ENCODE results near the gene STMN1.

The STMN1 gene

GRCh38 chr1:25871086-25871703 lies 35.0 kb downstream of the STMN1 start:
- DNase-seq (ENCODE audit: low read depth in 2 of 2): no peak

- DNase-seq (ENCODE audit: low read depth in 2 of 2): no peak
These were observed 35.6 kb downstream of the STMN1 start for GRCh38 chr1:25870614-25871013.

GRCh38 chr1:25869909-25870606 lies 36.2 kb downstream of the STMN1 start:
- DNase-seq (ENCODE audit: low read depth in 2 of 2): no peak

- no peak for DNase-seq (ENCODE audit: low read depth in 2 of 2)
These were observed 38.8 kb downstream of the STMN1 start for GRCh38 chr1:25867210-25867991.

GRCh38 chr1:25866288-25866687 lies 39.9 kb downstream of the STMN1 start:
- no peak for DNase-seq (ENCODE audit: low read depth in 2 of 2)

- DNase-seq (ENCODE audit: low read depth in 2 of 2): no peak
These were observed 41.8 kb downstream of the STMN1 start for GRCh38 chr1:25864434-25864833.

GRCh38 chr1:25863486-25864262 lies 42.5 kb downstream of the STMN1 start:
- no peak for DNase-seq (ENCODE audit: low read depth in 2 of 2)

GRCh38 chr1:25862785-25863485 lies 43.3 kb downstream of the STMN1 start:
- no peak for DNase-seq (ENCODE audit: low read depth in 2 of 2)

GRCh38 chr1:25861316-25862286 lies 44.6 kb downstream of the STMN1 start:
- no peak for DNase-seq (ENCODE audit: low read depth in 2 of 2)

GRCh38 chr1:25858906-25859789 lies 47.1 kb downstream of the STMN1 start, which contains the start of gene AUNIP:
TSS of gene AUNIP (minus strand) at chr1:25859457. CDS start at chr1:25859357, 100 bp downstream.
- DNase-seq (ENCODE audit: low read depth in 2 of 2): peak; percentile 75 to 81

GRCh38 chr1:25858494-25858893 lies 47.7 kb downstream of the STMN1 start:
- DNase-seq (ENCODE audit: low read depth in 2 of 2): no peak

- DNase-seq (ENCODE audit: low read depth in 2 of 2): no peak
These were observed 49.4 kb downstream of the STMN1 start for GRCh38 chr1:25856856-25857255.

- DNase-seq (ENCODE audit: low read depth in 2 of 2): no peak
These were observed 51.7 kb downstream of the STMN1 start for GRCh38 chr1:25854554-25854953.
